Sigmoid colon (tissue), 4 donors: ENCODE data around the gene UROC1.

ENCODE experiments used
- POLR2A ChIP-seq, 2 donors: fragments of 450-650 bp; IDR thresholded peaks; one replicate each; pipeline ENCODE4 v1.6.1; 2016; ENCODE audit warnings: antibody characterized with exemption in 2 of 2, mild to moderate bottlenecking in 2 of 2, moderate library complexity in 2 of 2
- POLR2AphosphoS5 ChIP-seq, 4 donors: sonication (generic); formaldehyde crosslinking; IDR thresholded peaks; one replicate each; pipeline ENCODE4 v1.6.1; 2017; ENCODE audit warnings: antibody characterized with exemption in 4 of 4
- TF ChIP-seq, protein P1 (sequence below), 4 experiments: fragments of 450-650 bp in 3 of 4; fragments of 200-600 bp in 1 of 4; IDR thresholded peaks; one replicate each; pipeline ENCODE4 v1.5.1; 2016 to 2019; ENCODE audit warnings: antibody characterized with exemption in 4 of 4, mild to moderate bottlenecking in 3 of 4, moderate library complexity in 2 of 4

DNA sequence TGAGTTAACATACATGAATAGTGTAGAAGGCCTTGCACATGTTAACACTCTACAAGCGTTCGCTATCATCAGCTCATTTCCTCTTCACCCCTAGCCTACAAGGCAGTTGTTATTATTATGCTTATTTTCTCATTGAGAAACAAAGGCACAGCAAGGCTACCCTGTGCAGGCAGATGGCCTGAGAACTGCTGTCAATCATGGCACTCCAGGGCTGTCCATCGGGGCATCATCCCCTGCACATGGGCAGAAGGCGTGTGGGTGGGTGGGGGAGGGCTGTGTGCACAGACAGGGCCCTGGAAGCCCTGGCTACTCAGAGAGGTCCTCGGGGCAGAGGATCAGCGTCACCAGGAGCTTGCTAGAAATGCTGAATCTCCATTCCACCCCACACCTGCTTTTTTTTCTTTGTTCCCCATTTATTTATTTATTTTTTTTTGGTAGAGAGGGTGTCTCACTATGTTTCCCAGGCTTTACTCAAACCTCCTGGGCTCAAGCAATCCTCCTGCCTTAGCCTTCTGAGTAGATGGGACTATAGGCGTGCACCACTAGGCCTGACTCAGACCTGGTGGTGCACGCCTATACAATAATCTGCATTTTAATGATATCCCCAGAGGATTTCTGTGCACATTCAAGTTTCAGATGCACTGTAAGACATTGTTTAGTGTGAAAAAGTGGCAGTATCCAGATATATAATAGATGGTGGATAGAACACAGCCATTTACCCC is 32.2 kb downstream of the UROC1 start:
- TF ChIP-seq, protein P1, sequence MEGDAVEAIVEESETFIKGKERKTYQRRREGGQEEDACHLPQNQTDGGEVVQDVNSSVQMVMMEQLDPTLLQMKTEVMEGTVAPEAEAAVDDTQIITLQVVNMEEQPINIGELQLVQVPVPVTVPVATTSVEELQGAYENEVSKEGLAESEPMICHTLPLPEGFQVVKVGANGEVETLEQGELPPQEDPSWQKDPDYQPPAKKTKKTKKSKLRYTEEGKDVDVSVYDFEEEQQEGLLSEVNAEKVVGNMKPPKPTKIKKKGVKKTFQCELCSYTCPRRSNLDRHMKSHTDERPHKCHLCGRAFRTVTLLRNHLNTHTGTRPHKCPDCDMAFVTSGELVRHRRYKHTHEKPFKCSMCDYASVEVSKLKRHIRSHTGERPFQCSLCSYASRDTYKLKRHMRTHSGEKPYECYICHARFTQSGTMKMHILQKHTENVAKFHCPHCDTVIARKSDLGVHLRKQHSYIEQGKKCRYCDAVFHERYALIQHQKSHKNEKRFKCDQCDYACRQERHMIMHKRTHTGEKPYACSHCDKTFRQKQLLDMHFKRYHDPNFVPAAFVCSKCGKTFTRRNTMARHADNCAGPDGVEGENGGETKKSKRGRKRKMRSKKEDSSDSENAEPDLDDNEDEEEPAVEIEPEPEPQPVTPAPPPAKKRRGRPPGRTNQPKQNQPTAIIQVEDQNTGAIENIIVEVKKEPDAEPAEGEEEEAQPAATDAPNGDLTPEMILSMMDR (IDR thresholded peaks at IDR 0.05), result no peak
- TF ChIP-seq POLR2AphosphoS5 (IDR thresholded peaks at IDR 0.05) (no peak), POLR2A (IDR thresholded peaks at IDR 0.05) (no peak)
